GM19351 (cell line): Measurements from ENCODE around the gene SGSH.
A peak's percentile ranks its signal among the peaks of the same experiment; 100 is the strongest.

Experiments used
- ATAC-seq: cut with Tn5 transposase; IDR thresholded peaks from one replicate; pipeline ENCODE4 v1.9.1; 2021; ENCODE audit warnings: mild to moderate bottlenecking, moderate library complexity; ENCODE audit not compliant: unreplicated experiment

The SGSH gene

DNA sequence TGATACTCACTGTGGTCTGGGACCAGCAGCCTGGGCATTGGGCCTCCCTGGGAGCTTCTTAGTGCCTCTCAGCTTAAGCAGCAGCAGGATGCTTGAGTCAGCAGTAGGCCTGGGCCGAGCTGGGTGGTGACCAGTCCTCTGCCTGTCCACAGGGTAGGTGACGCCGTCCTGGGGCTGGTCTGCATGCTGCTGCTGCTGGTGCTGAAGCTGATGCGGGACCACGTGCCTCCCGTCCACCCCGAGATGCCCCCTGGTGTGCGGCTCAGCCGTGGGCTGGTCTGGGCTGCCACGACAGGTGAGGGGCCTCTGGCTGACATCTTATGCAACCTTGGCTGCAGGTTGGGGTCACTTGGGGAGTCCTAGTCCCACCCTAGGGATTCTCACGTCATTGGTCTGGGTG, 7.5 kb upstream of the SGSH start:
- no peak for ATAC-seq

DNA sequence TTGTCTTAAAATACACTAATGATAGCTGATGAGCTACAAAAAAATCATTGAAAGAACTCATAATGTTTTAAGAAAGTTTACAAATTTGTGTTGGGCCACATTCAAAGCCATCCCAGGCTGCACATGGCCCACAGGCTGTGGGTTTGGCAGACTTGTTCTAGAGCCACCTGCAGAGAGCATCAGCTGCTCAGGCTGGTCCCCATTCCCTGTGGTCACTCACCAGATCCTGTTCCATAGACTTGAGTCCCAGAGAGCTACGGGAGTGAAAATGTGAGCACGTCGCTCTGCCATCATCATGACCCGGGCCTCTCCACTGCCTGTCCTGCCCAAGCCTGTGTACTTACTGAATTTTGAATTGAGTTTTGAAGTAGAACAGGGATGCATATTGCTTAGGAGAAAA, 7.0 kb upstream of the SGSH start:
- no peak for ATAC-seq

DNA sequence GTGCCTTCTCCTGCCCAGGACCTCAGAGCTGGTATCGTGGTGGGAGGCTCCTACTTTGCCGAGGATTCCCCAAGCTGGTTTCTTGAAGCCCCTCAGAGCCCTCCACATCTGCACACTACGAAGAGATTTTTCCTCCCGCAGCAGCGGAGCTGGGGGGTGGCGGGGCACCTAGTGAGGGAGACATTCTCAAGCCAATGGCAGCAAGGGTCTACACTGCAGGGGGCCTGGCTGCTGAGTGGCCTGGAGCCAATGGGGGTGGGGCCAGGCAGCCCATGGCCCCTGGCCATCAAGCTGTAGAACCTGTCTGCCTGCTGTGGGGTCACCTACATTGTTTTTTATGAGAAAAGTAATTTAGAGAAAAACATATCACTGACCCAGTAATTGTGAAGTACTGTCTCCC, 5.1 kb upstream of the SGSH start:
- no peak for ATAC-seq

DNA sequence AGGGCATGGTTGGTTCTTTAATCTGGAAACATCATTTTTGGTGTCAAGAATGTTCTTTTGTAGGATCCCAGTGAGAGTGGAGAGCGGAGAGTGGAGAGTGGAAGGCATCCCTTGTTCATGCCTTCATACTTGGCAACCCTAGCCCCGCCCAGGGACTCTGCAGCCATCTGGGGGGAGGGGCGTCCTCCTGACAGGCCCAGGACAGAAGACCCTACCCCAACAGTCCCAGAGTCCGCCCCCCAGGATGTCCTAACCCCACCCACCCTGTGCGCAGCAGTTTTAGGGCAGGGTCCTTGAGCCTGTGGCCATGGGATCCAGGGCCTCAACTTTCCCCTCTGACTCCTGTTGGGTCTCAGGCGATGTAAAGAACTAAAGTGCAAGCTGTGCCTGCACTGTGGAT, 4.5 kb upstream of the SGSH start:
- ATAC-seq: no peak

DNA sequence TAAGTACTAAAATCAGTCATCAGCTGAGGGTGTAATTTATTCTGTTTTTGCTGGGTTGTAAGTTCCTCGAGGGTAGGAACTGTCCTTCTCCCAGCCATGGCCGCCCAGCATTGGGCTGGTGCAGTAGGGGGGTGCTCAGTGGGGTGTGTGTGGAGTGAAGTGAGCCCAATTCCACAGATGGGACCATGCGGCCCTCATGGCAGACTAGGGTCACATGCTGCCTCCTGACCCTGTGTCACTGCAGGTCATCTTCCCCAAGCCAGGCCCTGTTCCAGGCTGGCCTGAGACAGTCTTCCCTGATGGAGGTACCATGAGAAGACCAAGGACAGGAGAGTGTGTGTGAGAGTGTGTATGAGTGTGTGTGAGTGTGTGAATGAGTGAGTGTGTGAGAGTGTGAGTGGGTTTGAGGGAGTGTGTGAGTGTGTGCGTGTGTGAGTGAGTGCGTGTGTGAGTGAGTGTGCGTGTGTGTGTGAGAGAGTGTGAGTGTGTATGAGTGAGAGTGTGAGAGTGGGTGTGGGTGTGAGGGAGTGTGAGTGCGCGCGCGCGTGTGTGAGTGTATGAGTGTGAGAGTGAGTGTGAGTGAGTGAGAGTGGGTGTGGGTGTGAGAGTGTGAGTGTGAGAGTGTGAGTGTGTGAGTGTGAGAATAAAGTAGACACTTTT, 3.8 kb upstream of the SGSH start:
- ATAC-seq: no peak

DNA sequence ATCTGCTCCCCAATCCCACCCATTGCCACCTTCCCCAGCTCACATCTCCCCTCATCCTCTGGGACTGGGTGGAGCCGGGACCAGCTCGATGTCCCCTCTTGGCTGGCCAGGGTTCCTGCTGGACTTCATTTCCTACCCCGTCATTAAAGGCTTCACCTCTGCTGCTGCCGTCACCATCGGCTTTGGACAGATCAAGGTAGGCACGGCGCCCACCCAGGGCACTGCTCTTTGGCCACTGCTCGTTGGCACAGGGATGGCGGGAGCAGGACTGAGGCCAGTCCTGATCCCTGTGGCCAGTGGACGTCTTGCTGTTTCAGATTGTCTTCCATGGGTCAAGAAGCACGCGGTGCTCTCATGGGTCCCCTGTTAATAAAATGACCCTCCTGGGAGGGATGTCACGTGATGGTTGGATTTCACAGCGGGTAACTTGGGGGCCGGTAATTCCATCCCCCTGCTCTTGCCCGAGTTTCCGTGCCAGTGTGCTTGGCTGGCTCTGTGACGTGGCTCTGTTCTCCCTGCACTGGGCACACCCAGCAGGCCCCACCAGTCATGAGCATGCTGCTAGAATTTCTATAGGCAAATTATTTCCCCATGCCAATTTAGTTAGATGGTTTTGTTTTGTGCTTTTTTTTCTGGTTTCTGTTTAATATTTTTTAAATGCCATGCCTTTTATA, 3.1 kb upstream of the SGSH start:
- no peak for ATAC-seq

DNA sequence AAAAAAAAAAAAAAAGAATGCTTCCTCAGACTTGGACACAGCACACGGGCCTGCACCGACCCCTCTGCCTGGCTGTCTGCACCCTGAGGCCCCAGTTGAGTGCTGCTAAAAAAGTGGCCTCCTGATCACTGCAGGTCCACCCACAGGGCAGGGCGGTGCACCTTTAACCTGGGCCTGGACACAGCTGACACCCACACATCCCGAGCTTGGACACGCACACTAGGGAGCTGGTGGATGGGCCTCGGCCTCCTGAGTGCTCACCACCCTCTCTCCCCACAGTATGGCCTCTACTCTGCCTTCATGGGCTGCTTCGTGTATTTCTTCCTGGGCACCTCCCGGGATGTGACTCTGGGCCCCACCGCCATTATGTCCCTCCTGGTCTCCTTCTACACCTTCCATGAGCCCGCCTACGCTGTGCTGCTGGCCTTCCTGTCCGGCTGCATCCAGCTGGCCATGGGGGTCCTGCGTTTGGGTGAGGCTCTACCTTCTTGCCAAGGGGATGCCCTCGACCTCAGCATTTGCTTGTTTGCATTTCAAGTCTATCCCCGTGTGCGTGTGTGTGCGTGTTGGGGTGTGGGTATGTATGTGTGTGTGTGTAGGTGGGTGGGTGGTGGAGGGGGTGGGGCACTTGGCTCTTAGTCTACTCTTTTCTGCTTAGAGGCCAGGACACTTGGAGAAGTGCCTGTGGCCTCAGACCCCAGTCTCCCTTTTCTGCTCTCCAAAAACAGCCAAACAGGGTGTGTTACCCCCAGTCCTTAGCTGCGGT, 2.4 kb upstream of the SGSH start:
- no peak for ATAC-seq

DNA sequence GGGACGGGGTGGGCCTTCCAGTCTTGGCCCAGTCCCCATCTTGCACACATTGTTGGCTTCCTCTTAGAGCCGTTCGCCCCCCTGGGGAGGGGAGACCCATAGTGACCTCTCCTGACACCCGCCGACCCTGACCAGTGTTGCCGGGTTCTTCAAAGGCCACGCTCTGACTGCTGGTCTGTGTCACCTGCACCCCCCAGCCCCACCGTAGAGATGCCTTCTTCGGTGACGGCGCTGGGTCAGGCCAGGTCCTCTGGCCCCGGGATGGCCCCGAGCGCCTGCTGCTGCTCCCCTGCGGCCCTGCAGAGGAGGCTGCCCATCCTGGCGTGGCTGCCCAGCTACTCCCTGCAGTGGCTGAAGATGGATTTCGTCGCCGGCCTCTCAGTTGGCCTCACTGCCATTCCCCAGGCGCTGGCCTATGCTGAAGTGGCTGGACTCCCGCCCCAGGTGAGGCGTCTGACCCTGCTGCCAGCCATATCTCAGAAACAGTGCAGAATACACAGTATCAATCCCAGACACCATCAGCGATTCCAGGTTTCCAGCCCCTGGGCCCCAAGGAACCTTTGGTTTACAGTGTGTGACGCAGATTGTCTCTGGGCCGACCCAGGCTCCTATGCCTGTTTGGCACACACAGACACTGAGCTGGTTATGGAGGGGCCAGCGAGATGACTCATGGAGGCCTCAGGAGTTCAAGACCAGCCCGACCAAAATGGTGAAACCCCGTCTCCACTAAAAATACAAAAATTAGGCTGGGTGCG, 1.4 kb upstream of the SGSH start:
- no peak for ATAC-seq

DNA sequence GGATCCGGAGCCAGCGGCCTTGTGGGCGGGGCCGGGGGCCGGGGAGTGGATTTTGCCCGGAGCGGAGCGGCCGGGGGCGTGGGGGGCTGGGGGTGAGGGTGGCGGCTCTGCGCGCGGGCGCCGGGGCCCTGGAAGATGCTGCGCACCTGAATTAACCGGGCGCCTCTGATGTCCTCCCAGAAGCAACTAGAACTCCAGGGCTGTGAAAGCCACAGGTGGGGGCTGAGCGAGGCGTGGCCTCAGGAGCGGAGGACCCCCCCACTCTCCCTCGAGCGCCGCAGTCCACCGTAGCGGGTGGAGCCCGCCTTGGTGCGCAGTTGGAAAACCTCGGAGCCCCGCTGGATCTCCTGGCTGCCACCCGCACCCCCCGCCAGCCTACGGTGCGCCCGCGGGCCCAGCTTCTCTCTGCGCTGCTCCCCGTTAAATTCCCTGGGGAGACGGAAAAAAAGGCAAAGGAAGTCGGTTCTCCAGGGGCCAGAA, 643 bp upstream of the SGSH start:
- ATAC-seq: no peak

DNA sequence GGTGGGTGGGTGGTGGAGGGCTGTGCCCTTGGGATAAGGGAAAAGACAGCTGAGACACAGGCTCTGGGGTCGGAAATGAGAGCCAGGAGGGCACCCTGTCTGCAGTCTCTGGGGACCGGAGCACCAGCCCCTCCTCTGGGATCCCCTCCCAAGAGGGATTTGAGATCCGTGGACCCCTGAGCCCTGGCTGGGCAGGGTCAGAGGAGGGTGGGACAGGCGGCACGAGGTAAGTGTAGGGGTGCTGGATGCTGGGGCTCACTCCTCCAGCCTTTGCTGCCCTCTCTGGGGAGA, 425 bp downstream of the SGSH start:
- ATAC-seq: peak; percentile 7

DNA sequence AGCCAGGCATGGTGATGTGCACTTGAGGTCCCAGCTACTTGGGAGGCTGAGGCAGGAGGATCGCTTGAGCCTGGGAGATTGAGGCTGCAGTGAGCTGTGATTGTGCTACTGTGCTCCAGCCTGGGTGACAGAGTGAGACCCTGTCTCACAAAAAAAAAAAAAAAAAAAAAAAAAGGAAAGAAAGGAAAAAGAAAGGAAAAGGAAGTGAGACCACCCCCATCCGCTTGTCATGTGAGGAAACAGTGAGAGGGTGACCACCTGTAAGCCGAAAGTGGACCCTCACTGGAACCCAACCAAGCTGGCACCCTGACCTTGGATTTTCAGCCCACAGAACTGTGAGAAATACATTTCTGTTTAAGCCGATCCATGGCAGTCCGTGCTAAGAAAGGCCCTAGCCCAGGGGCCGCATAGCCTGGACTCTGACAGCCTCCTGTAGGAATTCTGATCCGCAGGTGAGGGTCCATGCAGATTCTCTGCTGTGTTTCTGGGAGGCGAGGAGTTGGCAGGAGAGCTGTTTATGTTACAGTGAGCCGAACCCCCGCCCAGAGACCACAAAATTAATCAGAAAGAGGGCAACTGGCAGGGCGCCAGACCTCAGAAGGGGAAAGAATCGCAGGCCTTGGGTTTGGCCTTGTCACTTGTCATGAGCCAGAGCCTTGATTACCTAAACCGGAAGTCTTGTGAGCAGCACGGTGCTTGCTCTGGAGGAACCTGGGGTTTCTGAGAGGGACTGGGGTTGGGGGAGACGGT, 945 bp downstream of the SGSH start:
- ATAC-seq: peak; percentile 76

DNA sequence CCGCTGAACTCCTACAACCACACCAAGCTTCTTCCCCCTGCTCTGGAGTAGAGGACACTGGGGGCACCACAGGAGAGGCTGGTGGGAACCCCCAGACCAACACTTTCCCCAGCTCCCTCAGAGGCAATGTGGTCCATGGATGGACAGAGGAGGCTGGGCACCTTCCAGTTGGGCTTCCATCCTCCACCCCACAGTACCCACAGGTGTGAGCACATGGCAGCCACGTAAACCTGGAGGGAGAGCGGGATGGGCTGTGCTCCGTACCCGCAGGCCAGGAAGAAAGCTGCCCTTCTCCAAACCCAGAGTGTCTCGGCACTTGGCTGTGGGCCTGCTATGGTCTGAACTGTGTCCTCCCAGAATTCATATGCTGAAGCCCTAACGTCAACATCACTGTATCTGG, 1.7 kb downstream of the SGSH start:
- ATAC-seq: no peak

DNA sequence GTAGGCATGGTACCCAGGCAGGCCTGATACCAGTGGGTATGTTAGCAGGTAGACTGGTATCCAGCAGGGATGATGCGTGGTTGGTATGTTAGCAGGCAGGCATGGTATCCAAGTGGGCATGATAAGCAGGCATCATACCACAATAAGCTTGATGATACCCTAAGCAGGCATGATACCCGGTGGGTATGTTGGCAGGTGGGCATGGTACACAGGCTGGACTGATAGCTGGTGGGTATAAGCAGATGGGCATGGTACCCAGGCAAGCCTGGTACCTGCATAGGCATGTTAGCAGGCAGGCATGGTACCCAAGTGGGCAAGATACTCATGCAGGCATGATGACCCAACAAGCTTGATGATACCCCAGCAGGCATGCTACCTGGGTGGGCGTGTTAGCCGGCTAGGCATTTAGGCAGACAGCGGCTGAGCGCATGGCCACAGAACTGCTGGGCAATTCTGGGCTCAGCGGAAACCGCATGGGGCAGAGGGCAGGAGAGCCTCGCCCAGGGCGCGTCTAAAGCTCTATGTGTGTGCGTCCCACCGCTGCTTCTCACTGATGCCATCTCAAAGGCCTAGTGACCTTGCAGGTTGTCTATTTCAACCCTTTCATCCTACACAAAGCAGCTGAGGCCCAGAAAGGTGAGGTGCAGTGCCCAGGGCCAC, 2.3 kb downstream of the SGSH start:
- ATAC-seq: no peak

DNA sequence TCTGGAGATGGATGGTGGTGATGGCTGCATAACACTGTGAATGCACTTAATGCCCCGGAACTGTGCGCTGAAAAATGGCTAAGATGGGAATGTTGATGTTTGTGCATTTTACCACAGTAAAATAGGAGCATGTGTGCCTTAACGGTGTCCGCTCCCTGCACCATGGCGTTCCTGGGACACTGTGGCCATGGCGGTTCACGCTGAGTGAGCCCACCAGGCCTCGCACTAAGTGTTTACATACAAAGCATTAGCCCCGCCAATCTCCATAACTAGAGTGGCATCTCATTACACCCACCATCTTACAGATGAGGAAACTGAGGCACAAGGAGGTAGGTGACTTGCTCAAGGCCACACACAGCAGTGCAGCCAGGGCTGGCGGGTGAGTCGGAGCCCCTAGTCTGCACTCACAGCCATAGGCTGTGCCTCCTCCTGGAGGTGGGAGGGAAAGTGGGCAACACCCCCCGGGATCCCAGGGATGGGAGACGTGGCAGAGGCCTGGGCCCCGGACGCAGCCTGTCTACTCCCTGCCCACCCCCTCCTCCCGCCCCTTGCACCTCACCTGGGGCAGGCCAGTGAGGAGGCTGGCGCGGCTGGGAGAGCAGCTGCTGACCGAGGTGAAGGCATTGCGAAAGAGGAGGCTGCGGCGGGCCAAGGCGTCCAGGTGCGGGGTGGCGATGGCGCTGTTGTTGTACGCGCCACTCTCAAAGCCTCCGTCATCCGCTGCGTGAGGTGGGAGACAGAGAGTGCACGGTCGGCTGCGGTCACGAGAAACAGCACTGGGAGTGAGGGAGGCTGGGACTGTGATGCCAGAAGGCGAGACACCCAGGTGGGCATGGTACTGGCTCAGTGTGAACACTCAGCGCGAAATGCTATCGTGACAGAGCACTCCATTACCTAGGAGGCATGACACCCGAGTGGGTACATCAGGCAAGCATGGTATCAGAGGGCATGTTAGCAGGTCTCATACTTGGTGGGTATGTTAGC, 3.4 kb downstream of the SGSH start:
- ATAC-seq: no peak

DNA sequence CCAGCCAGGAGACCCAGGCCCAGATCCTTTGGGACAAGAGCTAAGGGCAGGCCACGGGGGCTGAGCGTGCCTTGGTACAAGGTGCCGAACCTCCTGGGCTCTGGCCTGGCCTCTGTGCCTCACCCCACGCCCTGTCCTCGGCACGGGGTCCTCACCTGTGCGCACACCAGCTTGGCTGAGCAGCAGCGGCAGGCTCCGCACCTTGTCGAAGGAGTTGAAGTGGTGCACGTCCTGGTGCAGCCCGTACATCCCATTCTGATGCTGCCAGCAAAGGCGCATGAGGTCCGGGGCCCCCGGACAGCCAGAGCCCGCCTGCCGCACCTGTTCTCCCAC, 5.3 kb downstream of the SGSH start:
- ATAC-seq: no peak

DNA sequence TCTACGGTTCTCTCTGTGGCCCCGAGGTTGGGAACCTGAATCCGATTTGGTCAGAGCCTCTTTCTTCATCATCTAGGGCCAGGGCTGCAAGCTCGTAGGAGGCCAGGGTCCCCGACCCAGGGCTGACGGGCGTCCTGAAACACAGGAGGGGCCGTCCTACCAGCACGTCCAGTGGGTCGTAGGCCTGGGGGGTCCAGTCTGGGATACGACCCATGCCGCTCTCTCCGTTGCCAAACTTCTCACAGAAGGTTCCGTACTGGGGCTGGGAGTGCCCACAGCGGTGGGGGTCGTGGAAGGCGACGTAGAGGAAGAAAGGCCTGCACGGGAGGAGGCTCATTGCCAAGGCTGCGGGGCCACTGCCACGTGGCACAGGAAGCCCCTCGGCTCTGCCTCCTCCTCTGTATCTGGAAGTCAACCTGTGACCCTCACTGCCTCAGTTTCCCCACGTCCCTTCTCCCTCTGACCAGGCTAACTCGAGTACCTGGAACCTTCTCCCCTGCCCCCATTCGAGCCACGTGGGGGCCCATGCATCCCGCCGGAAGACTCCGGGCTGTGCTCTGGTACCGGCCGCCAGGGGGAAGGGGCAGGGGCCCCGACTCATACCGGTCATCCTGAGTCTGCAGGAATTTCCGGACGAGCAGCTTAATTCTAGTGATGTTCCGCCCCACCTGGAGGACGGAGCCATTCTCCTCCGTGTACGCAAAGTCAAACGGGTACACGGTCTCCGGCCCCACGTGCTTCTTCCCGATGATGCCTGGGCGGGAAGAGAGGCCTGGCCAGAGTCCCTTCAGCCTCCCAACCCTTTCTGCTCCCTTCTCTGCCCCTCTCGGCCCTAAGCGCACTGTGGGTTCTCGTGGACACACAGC, 5.9 kb downstream of the SGSH start:
- no peak for ATAC-seq

DNA sequence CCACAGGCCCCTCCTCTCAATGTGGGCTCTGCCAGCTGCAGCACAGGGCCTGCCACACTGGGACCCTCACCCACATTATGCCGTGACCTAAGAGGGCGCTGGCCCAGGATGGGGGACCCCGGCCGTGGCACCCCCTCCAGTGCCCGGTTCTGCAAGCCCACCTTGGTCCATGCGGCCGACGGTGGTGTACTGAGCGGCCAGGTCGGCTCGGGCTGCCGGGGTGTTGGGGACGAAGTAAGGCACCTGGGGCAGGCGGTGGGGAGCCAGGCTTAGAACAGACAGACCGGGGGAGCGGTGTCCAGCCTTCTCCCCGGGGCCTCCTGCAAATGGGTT, 6.5 kb downstream of the SGSH start:
- ATAC-seq: no peak

DNA sequence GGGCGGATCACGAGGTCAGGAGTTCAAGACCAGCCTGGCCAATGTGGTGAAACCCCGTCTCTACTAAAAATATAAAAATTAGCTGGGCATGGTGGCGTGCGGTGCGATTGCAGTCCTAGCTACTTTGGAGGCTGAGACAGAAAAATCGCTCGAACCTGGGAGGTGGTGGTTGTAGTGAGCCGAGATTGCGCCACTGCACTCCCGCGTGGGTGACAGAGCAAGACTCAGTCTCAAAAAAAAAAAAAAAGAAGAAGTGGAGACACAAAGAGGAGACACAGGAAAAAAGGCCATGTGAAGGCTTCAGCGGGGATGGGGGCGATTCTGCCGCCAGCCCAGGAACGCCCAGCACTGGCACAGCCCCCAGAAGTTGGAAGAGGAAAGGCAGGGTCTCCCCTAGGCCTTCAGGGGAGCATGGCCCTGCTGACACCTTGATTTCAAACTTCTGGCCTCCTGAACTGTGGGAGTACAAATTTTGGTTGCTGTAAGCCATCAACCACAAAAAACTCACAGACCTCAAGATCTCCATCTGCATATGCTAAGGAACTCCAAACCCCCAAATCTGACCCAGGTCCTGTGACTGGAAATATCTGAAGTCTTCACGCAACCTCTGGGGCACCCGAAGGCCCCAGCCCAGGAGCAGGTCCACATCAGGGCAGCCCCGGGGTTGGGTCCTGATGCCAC, 7.0 kb downstream of the SGSH start:
- no peak for ATAC-seq
